Measurements from ENCODE around the gene IRF2. TPM values are rescaled to one million over a fixed set of nuclear protein-coding genes. Genes with fewer than 3 reads are reported as not detected.

Gene IRF2
- total RNA-seq, 4 donors from 2014 or later: 27.9 to 38.7 (median 29.9) TPM

- Histone ChIP-seq H3K4me3 (peak overlapping the region; percentile 98), H3K27ac (peak overlapping the region; percentile 100), H3K4me1 (peaks cover 43% of the 10 kb centered on the region), H3K36me3 (no peaks in the 10 kb centered on the region), H3K9me3 (no peaks in the 10 kb centered on the region), H3K27me3 (no peaks in the 10 kb centered on the region)
- no peak for TF ChIP-seq EP300 (IDR thresholded peaks at IDR 0.05)
- TF ChIP-seq, protein P1, sequence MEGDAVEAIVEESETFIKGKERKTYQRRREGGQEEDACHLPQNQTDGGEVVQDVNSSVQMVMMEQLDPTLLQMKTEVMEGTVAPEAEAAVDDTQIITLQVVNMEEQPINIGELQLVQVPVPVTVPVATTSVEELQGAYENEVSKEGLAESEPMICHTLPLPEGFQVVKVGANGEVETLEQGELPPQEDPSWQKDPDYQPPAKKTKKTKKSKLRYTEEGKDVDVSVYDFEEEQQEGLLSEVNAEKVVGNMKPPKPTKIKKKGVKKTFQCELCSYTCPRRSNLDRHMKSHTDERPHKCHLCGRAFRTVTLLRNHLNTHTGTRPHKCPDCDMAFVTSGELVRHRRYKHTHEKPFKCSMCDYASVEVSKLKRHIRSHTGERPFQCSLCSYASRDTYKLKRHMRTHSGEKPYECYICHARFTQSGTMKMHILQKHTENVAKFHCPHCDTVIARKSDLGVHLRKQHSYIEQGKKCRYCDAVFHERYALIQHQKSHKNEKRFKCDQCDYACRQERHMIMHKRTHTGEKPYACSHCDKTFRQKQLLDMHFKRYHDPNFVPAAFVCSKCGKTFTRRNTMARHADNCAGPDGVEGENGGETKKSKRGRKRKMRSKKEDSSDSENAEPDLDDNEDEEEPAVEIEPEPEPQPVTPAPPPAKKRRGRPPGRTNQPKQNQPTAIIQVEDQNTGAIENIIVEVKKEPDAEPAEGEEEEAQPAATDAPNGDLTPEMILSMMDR (IDR thresholded peaks at IDR 0.05): no peak
- no peak for TF ChIP-seq POLR2AphosphoS5 (IDR thresholded peaks at IDR 0.05)
- TF ChIP-seq POLR2A (IDR thresholded peaks at IDR 0.05): no peak
- 0% methylated on average over 4 of the region's 17 CpGs for WGBS
- DNase-seq (ENCODE audit: low spot score in 2 of 2): peak; percentile 82 to 86
Measured at GRCh38 chr4:184475096-184475461, 729 bp upstream of the IRF2 start.

DNA sequence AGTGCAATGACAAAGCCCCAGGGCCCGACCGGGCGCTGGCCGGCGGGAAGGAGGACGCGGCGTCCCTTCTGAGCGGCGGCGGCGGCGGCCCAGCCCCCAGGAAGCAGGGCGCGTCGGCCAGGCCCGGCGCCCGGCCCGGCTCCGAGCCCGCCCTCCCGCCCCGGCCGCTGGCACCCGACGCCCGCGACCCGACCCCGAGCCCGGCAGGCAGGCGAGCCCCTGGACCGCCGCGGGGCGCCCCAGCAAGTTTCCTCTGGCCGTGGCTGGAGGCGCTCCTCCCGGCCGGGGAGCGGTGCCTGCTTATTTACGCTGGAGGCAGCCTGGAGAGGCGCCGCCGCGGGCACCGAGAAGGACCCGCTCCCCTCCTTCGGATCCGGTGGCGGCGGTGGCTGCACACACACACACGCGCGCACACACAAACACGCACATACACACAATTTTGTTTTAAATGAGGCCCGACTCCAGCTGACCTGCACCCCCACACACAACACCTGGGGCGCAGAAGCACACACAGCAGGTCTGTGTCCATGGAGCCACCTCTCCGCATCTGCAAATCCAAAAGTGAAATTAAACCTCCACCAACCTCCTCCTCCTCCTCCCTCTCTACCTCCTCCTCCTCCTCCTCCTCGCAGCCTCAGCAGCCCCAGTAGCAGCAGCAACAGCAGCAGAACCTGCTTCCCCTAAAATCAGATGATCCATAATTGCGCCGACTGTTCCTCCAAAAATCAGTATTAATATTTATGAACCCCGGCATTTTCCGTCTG lies 669 bp downstream of the IRF2 start:
- Histone ChIP-seq H3K36me3 (no peaks in the 10 kb centered on the region), H3K9me3 (no peaks in the 10 kb centered on the region), H3K27ac (peak overlapping the region; percentile 100), H3K4me3 (peak overlapping the region; percentile 98), H3K4me1 (peaks cover 43% of the 10 kb centered on the region), H3K27me3 (no peaks in the 10 kb centered on the region)
- TF ChIP-seq EP300 (IDR thresholded peaks at IDR 0.05): no peak
- no peak for TF ChIP-seq POLR2AphosphoS5 (IDR thresholded peaks at IDR 0.05)
- TF ChIP-seq, protein P1 (IDR thresholded peaks at IDR 0.05): no peak
- no peak for TF ChIP-seq POLR2A (IDR thresholded peaks at IDR 0.05)
- 0% methylated on average over 16 of the region's 65 CpGs for WGBS
- DNase-seq (ENCODE audit: low spot score in 2 of 2): no peak

GRCh38 chr4:184472614-184473498 lies 1.5 kb downstream of the IRF2 start:
- TF ChIP-seq, protein P1 (IDR thresholded peaks at IDR 0.05): peak in 1 of 2 donors; percentile 9
- TF ChIP-seq EP300 (IDR thresholded peaks at IDR 0.05) (no peak), POLR2A (IDR thresholded peaks at IDR 0.05) (peak in 1 of 2 donors; percentile 48), POLR2AphosphoS5 (IDR thresholded peaks at IDR 0.05) (peak in 1 of 3 donors; percentile 24)
- 2% methylated on average over 16 of the region's 104 CpGs for WGBS
- Histone ChIP-seq H3K36me3 (no peaks in the 10 kb centered on the region), H3K27ac (peak overlapping the region; percentile 100), H3K4me3 (peak overlapping the region; percentile 98), H3K27me3 (no peaks in the 10 kb centered on the region), H3K9me3 (no peaks in the 10 kb centered on the region), H3K4me1 (peaks cover 39% of the 10 kb centered on the region)
- DNase-seq (ENCODE audit: low spot score in 2 of 2): peak; percentile 89 to 91

DNA sequence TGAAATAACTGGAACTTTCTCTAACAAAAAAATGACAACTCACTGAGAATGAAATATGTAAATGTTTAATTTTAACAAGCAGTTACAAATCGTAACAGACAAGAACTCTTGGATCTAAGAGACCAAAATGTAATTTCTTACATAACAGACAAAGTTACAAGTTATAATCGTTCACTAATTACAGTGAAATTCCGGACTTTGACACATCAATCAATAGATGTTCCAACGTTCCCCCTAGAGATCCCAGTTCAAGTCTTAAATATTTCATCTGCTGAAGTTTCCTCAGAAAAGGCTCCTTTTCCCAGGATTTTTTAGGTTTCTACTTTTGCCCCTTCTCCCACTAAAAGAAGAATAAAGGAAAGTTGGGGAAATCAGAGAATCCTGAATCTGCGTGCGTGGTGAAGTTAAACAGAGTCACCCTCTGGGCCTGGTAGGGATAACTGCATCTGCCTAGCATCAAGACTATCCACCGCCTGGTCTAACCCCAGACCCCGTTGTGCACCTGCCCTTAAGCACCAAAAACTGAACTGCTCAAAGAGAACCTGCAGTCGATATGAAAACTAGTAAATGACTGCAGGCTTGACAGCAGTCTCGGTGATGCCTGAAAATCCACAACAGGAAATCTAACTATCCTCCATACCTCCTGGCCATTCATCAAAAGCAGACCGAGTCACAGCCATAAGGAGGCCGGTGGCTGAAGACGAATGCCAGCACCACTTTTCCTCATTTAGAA lies 2.3 kb downstream of the IRF2 start:
- H3K36me3 ChIP-seq: no peaks in the 10 kb centered on the region
- TF ChIP-seq, protein P1 (IDR thresholded peaks at IDR 0.05): no peak
- no peak for TF ChIP-seq EP300 (IDR thresholded peaks at IDR 0.05)
- no peak for TF ChIP-seq POLR2A (IDR thresholded peaks at IDR 0.05)
- no peak for TF ChIP-seq POLR2AphosphoS5 (IDR thresholded peaks at IDR 0.05)
- WGBS: 10% methylated on average over 13 of the region's 13 CpGs
- H3K27ac ChIP-seq: peak overlapping the region; percentile 100
- H3K4me3 ChIP-seq: peak overlapping the region; percentile 98
- H3K27me3 ChIP-seq: no peaks in the 10 kb centered on the region
- H3K4me1 ChIP-seq: peaks cover 31% of the 10 kb centered on the region
- no peaks in the 10 kb centered on the region for H3K9me3 ChIP-seq
- no peak for DNase-seq (ENCODE audit: low spot score in 2 of 2)

Data from suprapubic skin (tissue), 4 donors.